Uterus (tissue), 4 donors: ENCODE measurements around the gene KCNT2. TPM values are rescaled to one million over a fixed set of nuclear protein-coding genes. Genes with fewer than 3 reads are reported as not detected.

Experiments used
- DNase-seq, 2 donors: peaks; one replicate each; pipeline ENCODE4 v3.0.0-alpha.2; 2019 to 2020
- H3K27ac ChIP-seq, 2 donors: fragments of 200-600 bp; sonication (generic); 1 replicate in 1 of 2; 2 replicates in 1 of 2; pipeline ENCODE4 v1.5.1; 2016 to 2018
- H3K27me3 ChIP-seq, 2 donors: fragments of 200-600 bp; sonication (generic); one replicate each; pipeline ENCODE4 v1.5.1; 2018 to 2019; ENCODE audit warnings: control low read depth in 1 of 2
- H3K36me3 ChIP-seq, 2 donors: fragments of 200-600 bp; sonication (generic); one replicate each; pipeline ENCODE4 v1.5.1; 2019; ENCODE audit warnings: control low read depth in 1 of 2
- H3K4me1 ChIP-seq, 2 donors: fragments of 200-600 bp; sonication (generic); one replicate each; pipeline ENCODE4 v1.5.1; 2018 to 2019; ENCODE audit warnings: control low read depth in 1 of 2
- H3K4me3 ChIP-seq, 2 donors: fragments of 200-600 bp; sonication (generic); 1 replicate in 1 of 2; 2 replicates in 1 of 2; pipeline ENCODE4 v1.5.1; 2018 to 2019; ENCODE audit warnings: mild to moderate bottlenecking in 1 of 2
- H3K9me3 ChIP-seq, 2 donors: fragments of 200-600 bp; sonication (generic); one replicate each; pipeline ENCODE4 v1.5.1; 2019; ENCODE audit warnings: control low read depth in 1 of 2
- CTCF ChIP-seq, 4 experiments: fragments of 200-600 bp in 2 of 4; fragments of 450-650 bp in 2 of 4; sonication (generic) in 2 of 4; IDR thresholded peaks; one replicate each; pipeline ENCODE4 v1.5.1; 2016 to 2019; ENCODE audit warnings: antibody characterized with exemption in 4 of 4, mild to moderate bottlenecking in 2 of 4, moderate library complexity in 1 of 4
- POLR2A ChIP-seq, 2 donors: fragments of 450-650 bp; IDR thresholded peaks; one replicate each; pipeline ENCODE4 v1.6.1; 2016; ENCODE audit warnings: antibody characterized with exemption in 2 of 2, mild to moderate bottlenecking in 1 of 2, moderate library complexity in 1 of 2
- intact Hi-C: fragments of 100-400 bp; cut with DNase I; formaldehyde crosslinking; loops from one replicate; pipeline ENCODE4 v1.15.1; 2023; ENCODE audit warnings: low total_unique reads
- total RNA-seq, 4 donors: library from RNA; depleted of rRNA in 3 of 4; stranded (reverse); fragments of >200 nt in 3 of 4; gene quantifications; one replicate each; pipeline versions ENCODE4 v1.1.0 to v1.2.4, GENCODE V29; 2014 to 2023
- donor health status: DM: yes; HTN: yes; CAD: no.

The KCNT2 gene
- total RNA-seq, 4 donors from 2014 or later = 2.3 to 20.5 (median 3.8) TPM

GRCh38 chr1:196205882-196206281 lies 402.4 kb downstream of the KCNT2 start:
- DNase-seq = no peak
- H3K27ac ChIP-seq = no peak overlapping the region
- H3K4me3 ChIP-seq = no peak overlapping the region
- H3K4me1 ChIP-seq = no peaks in the 10 kb centered on the region
- no peak for TF ChIP-seq CTCF (IDR thresholded peaks at IDR 0.05)
- no peak for TF ChIP-seq POLR2A (IDR thresholded peaks at IDR 0.05)
- intact Hi-C loops = no loop called here
- no peaks in the 10 kb centered on the region for H3K27me3 ChIP-seq
- H3K9me3 ChIP-seq = no peaks in the 10 kb centered on the region
- H3K36me3 ChIP-seq = no peaks in the 10 kb centered on the region

GRCh38 chr1:196196486-196196885 lies 411.8 kb downstream of the KCNT2 start:
- H3K4me1 ChIP-seq = no peaks in the 10 kb centered on the region
- DNase-seq = no peak
- H3K9me3 ChIP-seq = no peaks in the 10 kb centered on the region
- TF ChIP-seq CTCF (IDR thresholded peaks at IDR 0.05) = no peak
- no peak overlapping the region for H3K4me3 ChIP-seq
- no peaks in the 10 kb centered on the region for H3K27me3 ChIP-seq
- intact Hi-C loops = no loop called here
- no peaks in the 10 kb centered on the region for H3K36me3 ChIP-seq
- H3K27ac ChIP-seq = no peak overlapping the region

- no peaks in the 10 kb centered on the region for H3K36me3 ChIP-seq
- no peaks in the 10 kb centered on the region for H3K27me3 ChIP-seq
- DNase-seq = no peak
- no peak overlapping the region for H3K4me3 ChIP-seq
- H3K4me1 ChIP-seq = no peaks in the 10 kb centered on the region
- TF ChIP-seq POLR2A (IDR thresholded peaks at IDR 0.05) (no peak), CTCF (IDR thresholded peaks at IDR 0.05) (no peak)
- H3K27ac ChIP-seq = no peak overlapping the region
- intact Hi-C loops = no loop called here
- no peaks in the 10 kb centered on the region for H3K9me3 ChIP-seq
Observed at GRCh38 chr1:196193896-196194559, 414.2 kb downstream of the KCNT2 start.

- TF ChIP-seq POLR2A (IDR thresholded peaks at IDR 0.05) (no peak), CTCF (IDR thresholded peaks at IDR 0.05) (no peak)
- H3K4me1 ChIP-seq = no peaks in the 10 kb centered on the region
- no peak for DNase-seq
- H3K27me3 ChIP-seq = no peaks in the 10 kb centered on the region
- intact Hi-C loops = no loop called here
- H3K4me3 ChIP-seq = no peak overlapping the region
- no peaks in the 10 kb centered on the region for H3K9me3 ChIP-seq
- no peak overlapping the region for H3K27ac ChIP-seq
- no peaks in the 10 kb centered on the region for H3K36me3 ChIP-seq
Observed at GRCh38 chr1:196183941-196184340, 424.3 kb downstream of the KCNT2 start.

- no peak for DNase-seq
- no peaks in the 10 kb centered on the region for H3K36me3 ChIP-seq
Observed at GRCh38 chr1:196181594-196181878, 426.7 kb downstream of the KCNT2 start.

More at GRCh38 chr1:196181594-196181878, 426.7 kb downstream of the KCNT2 start:
- Histone ChIP-seq H3K9me3 (no peaks in the 10 kb centered on the region), H3K27me3 (no peaks in the 10 kb centered on the region), H3K27ac (no peak overlapping the region), H3K4me1 (no peaks in the 10 kb centered on the region), H3K4me3 (no peak overlapping the region)
- intact Hi-C loops = no loop called here
- TF ChIP-seq CTCF (IDR thresholded peaks at IDR 0.05) (no peak), POLR2A (IDR thresholded peaks at IDR 0.05) (no peak)
